MM.1S (cell line): Measurements from ENCODE around the gene WASF1.

Experiments used
- DNase-seq: peaks from one replicate; pipeline ENCODE4 v3.0.0-alpha.2; 2015
- H2AFZ ChIP-seq: fragments of 300-600 bp; sonication (generic); 2 replicates; pipeline ENCODE4 v1.6.0; 2016; ENCODE audit warnings: antibody characterized with exemption, low read length
- H3F3A ChIP-seq: fragments of 300-600 bp; sonication (generic); 2 replicates; pipeline ENCODE4 v1.6.1; 2016; ENCODE audit warnings: mild to moderate bottlenecking, antibody characterized with exemption, low read length, moderate library complexity, mixed read lengths; ENCODE audit not compliant: insufficient read depth
- H3K27ac ChIP-seq: fragments of 300-600 bp; sonication (generic); 2 replicates; pipeline ENCODE4 v1.5.1; 2016; ENCODE audit warnings: mild to moderate bottlenecking, low read length
- H3K27me3 ChIP-seq: fragments of 300-600 bp; sonication (generic); replicated peaks from 2 replicates; pipeline ENCODE4 v1.6.0; 2016; ENCODE audit warnings: low read length; ENCODE audit not compliant: insufficient read depth
- H3K36me3 ChIP-seq: fragments of 300-600 bp; sonication (generic); replicated peaks from 2 replicates; pipeline ENCODE4 v1.6.1; 2016; ENCODE audit warnings: mild to moderate bottlenecking, low read length, mixed read lengths; ENCODE audit not compliant: insufficient read depth
- H3K4me1 ChIP-seq: fragments of 300-600 bp; sonication (generic); 2 replicates; pipeline ENCODE4 v1.6.1; 2016; ENCODE audit warnings: low read length, mixed read lengths
- H3K4me2 ChIP-seq: fragments of 300-600 bp; sonication (generic); 2 replicates; pipeline ENCODE4 v1.6.0; 2016; ENCODE audit warnings: low read depth, low read length
- H3K4me3 ChIP-seq: fragments of 300-600 bp; sonication (generic); 2 replicates; pipeline ENCODE4 v1.5.1; 2016; ENCODE audit warnings: low read length, mixed read lengths
- H3K79me2 ChIP-seq: fragments of 300-600 bp; sonication (generic); 2 replicates; pipeline ENCODE4 v1.6.1; 2016; ENCODE audit warnings: mixed run types, low read length, mixed read lengths
- H3K9ac ChIP-seq: fragments of 300-600 bp; sonication (generic); 2 replicates; pipeline ENCODE4 v1.6.1; 2016; ENCODE audit warnings: low read length, mixed read lengths
- H3K9me2 ChIP-seq: fragments of 300-600 bp; sonication (generic); replicated peaks from 2 replicates; pipeline ENCODE4 v1.6.1; 2016; ENCODE audit warnings: mild to moderate bottlenecking, low read length, mixed read lengths; ENCODE audit not compliant: insufficient read depth
- H3K9me3 ChIP-seq: fragments of 300-600 bp; sonication (generic); replicated peaks from 2 replicates; pipeline ENCODE4 v1.6.1; 2016; ENCODE audit warnings: mild to moderate bottlenecking, low read length, mixed read lengths; ENCODE audit not compliant: insufficient read depth
- H4K20me1 ChIP-seq: fragments of 300-600 bp; sonication (generic); 2 replicates; pipeline ENCODE4 v1.6.1; 2016; ENCODE audit warnings: mild to moderate bottlenecking, low read length, moderate library complexity, mixed read lengths; ENCODE audit not compliant: insufficient read depth
- EZH2 ChIP-seq: fragments of 300-600 bp; sonication (generic); optimal IDR thresholded peaks from 2 replicates; pipeline ENCODE3; 2017; ENCODE audit warnings: low read depth, mild to moderate bottlenecking, antibody characterized with exemption, low read length, mixed read lengths
- EZH2phosphoT487 ChIP-seq: fragments of 300-600 bp; sonication (generic); IDR thresholded peaks from 2 replicates; pipeline ENCODE4 v1.6.1; 2018; ENCODE audit warnings: antibody characterized with exemption, low read length
- TF ChIP-seq, protein P1 (sequence below): fragments of 300-600 bp; sonication (generic); IDR thresholded peaks from 2 replicates; pipeline ENCODE4 v1.5.1; 2016; ENCODE audit warnings: antibody characterized with exemption, low read length, mixed read lengths

WASF1 gene

GRCh38 chr6:110158479-110158878 is 21.0 kb downstream of the WASF1 start:
- H3K4me2 ChIP-seq: no peak overlapping the region
- H3K9me3 ChIP-seq: no peaks in the 10 kb centered on the region
- H4K20me1 ChIP-seq: no peaks in the 10 kb centered on the region
- H3K79me2 ChIP-seq: no peaks in the 10 kb centered on the region
- no peaks in the 10 kb centered on the region for H3K36me3 ChIP-seq
- no peak overlapping the region for H3K27ac ChIP-seq
- no peak overlapping the region for H3K4me3 ChIP-seq
- no peaks in the 10 kb centered on the region for H3K9me2 ChIP-seq
- TF ChIP-seq EZH2phosphoT487 (no peak), EZH2 (no peak)
- TF ChIP-seq, protein P1, sequence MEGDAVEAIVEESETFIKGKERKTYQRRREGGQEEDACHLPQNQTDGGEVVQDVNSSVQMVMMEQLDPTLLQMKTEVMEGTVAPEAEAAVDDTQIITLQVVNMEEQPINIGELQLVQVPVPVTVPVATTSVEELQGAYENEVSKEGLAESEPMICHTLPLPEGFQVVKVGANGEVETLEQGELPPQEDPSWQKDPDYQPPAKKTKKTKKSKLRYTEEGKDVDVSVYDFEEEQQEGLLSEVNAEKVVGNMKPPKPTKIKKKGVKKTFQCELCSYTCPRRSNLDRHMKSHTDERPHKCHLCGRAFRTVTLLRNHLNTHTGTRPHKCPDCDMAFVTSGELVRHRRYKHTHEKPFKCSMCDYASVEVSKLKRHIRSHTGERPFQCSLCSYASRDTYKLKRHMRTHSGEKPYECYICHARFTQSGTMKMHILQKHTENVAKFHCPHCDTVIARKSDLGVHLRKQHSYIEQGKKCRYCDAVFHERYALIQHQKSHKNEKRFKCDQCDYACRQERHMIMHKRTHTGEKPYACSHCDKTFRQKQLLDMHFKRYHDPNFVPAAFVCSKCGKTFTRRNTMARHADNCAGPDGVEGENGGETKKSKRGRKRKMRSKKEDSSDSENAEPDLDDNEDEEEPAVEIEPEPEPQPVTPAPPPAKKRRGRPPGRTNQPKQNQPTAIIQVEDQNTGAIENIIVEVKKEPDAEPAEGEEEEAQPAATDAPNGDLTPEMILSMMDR: no peak
- no peak overlapping the region for H2AFZ ChIP-seq
- no peaks in the 10 kb centered on the region for H3F3A ChIP-seq
- H3K9ac ChIP-seq: no peak overlapping the region
- no peak for DNase-seq
- H3K4me1 ChIP-seq: no peaks in the 10 kb centered on the region
- H3K27me3 ChIP-seq: no peaks in the 10 kb centered on the region

GRCh38 chr6:110147870-110148269 is 31.6 kb downstream of the WASF1 start:
- H3K36me3 ChIP-seq: no peaks in the 10 kb centered on the region
- TF ChIP-seq EZH2phosphoT487 (no peak), EZH2 (no peak)
- TF ChIP-seq, protein P1: no peak
- H3K9ac ChIP-seq: no peak overlapping the region
- DNase-seq: no peak
- H3K9me3 ChIP-seq: no peaks in the 10 kb centered on the region
- H3K27ac ChIP-seq: no peak overlapping the region
- no peaks in the 10 kb centered on the region for H3F3A ChIP-seq
- H3K9me2 ChIP-seq: no peaks in the 10 kb centered on the region
- H3K4me3 ChIP-seq: no peak overlapping the region
- no peaks in the 10 kb centered on the region for H3K79me2 ChIP-seq
- H3K27me3 ChIP-seq: no peaks in the 10 kb centered on the region
- no peak overlapping the region for H3K4me2 ChIP-seq
- no peaks in the 10 kb centered on the region for H4K20me1 ChIP-seq
- no peak overlapping the region for H2AFZ ChIP-seq
- H3K4me1 ChIP-seq: no peaks in the 10 kb centered on the region

GRCh38 chr6:110140650-110141049 is 38.8 kb downstream of the WASF1 start:
- no peak for DNase-seq
- H3K9me2 ChIP-seq: no peaks in the 10 kb centered on the region
- no peaks in the 10 kb centered on the region for H3K4me1 ChIP-seq
- H3K9ac ChIP-seq: no peak overlapping the region
- no peaks in the 10 kb centered on the region for H3K79me2 ChIP-seq
- H4K20me1 ChIP-seq: no peaks in the 10 kb centered on the region
- H2AFZ ChIP-seq: no peak overlapping the region
- no peaks in the 10 kb centered on the region for H3K36me3 ChIP-seq
- H3K9me3 ChIP-seq: no peaks in the 10 kb centered on the region
- H3K27ac ChIP-seq: no peak overlapping the region
- H3K4me2 ChIP-seq: no peak overlapping the region
- no peaks in the 10 kb centered on the region for H3F3A ChIP-seq
- H3K27me3 ChIP-seq: no peaks in the 10 kb centered on the region
- no peak overlapping the region for H3K4me3 ChIP-seq
- TF ChIP-seq EZH2phosphoT487 (no peak), EZH2 (no peak)

- no peaks in the 10 kb centered on the region for H3K27me3 ChIP-seq
- H3K36me3 ChIP-seq: no peaks in the 10 kb centered on the region
- TF ChIP-seq EZH2 (no peak), EZH2phosphoT487 (no peak)
- TF ChIP-seq, protein P1: no peak
- no peaks in the 10 kb centered on the region for H4K20me1 ChIP-seq
- no peak overlapping the region for H3K4me2 ChIP-seq
- H3F3A ChIP-seq: no peaks in the 10 kb centered on the region
- H3K79me2 ChIP-seq: no peaks in the 10 kb centered on the region
- no peaks in the 10 kb centered on the region for H3K4me1 ChIP-seq
- no peak overlapping the region for H3K9ac ChIP-seq
- no peaks in the 10 kb centered on the region for H3K9me2 ChIP-seq
- H2AFZ ChIP-seq: no peak overlapping the region
- no peak overlapping the region for H3K4me3 ChIP-seq
- H3K27ac ChIP-seq: no peak overlapping the region
- no peaks in the 10 kb centered on the region for H3K9me3 ChIP-seq
- DNase-seq: no peak
These were observed 40.4 kb downstream of the WASF1 start for GRCh38 chr6:110139052-110139451.
